NCI-H2196 treated with DMSO at 0.1 percent for 48 hours (cell line): Measurements from ENCODE around the gene KRTAP10-2.
A peak's percentile ranks its signal among the peaks of the same experiment; 100 is the strongest.

ENCODE experiments used
- DNase-seq: peaks from one replicate; lab custom pipeline; 2025; ENCODE audit not compliant: unreplicated experiment; lab: John Stamatoyannopoulos, UW

Gene KRTAP10-2

GRCh38 chr21:44515359-44516165 lies 35.7 kb downstream of the KRTAP10-2 start:
- no peak for DNase-seq

GRCh38 chr21:44514746-44515358 lies 36.5 kb downstream of the KRTAP10-2 start:
- no peak for DNase-seq

- DNase-seq = no peak
These were observed 37.1 kb downstream of the KRTAP10-2 start for GRCh38 chr21:44514218-44514520.

- DNase-seq = peak; percentile 72
These were observed 37.7 kb downstream of the KRTAP10-2 start for GRCh38 chr21:44513389-44514217.

- DNase-seq = no peak
These were observed 38.6 kb downstream of the KRTAP10-2 start for GRCh38 chr21:44512496-44513388.

- DNase-seq = no peak
These were observed 39.4 kb downstream of the KRTAP10-2 start for GRCh38 chr21:44511938-44512275.

GRCh38 chr21:44511219-44511937 lies 39.9 kb downstream of the KRTAP10-2 start:
- no peak for DNase-seq

GRCh38 chr21:44510508-44511218 lies 40.6 kb downstream of the KRTAP10-2 start:
- peak; percentile 55 for DNase-seq

GRCh38 chr21:44510109-44510507 lies 41.2 kb downstream of the KRTAP10-2 start:
- DNase-seq = no peak

- peak; percentile 92 for DNase-seq
These were observed 41.8 kb downstream of the KRTAP10-2 start for GRCh38 chr21:44509539-44509938.

- DNase-seq = no peak
These were observed 42.4 kb downstream of the KRTAP10-2 start for GRCh38 chr21:44508711-44509445.

GRCh38 chr21:44508426-44508710 lies 42.9 kb downstream of the KRTAP10-2 start:
- no peak for DNase-seq

GRCh38 chr21:44507673-44508425 lies 43.5 kb downstream of the KRTAP10-2 start:
- DNase-seq = no peak

- no peak for DNase-seq
These were observed 44.7 kb downstream of the KRTAP10-2 start for GRCh38 chr21:44506279-44507255.

- DNase-seq = no peak
These were observed 45.5 kb downstream of the KRTAP10-2 start for GRCh38 chr21:44505673-44506278.

GRCh38 chr21:44503901-44504399 lies 47.4 kb downstream of the KRTAP10-2 start:
- DNase-seq = no peak
